Neuronal stem cell (in vitro differentiated cells): Measurements from ENCODE around the gene DIP2B.

Experiments used
- DNase-seq: peaks from one replicate; pipeline ENCODE4 v3.0.0-alpha.2; 2013; ENCODE audit warnings: low spot score
- H2AFZ ChIP-seq: one replicate; pipeline ENCODE4 v1.6.1; 2013; ENCODE audit warnings: mild to moderate bottlenecking, low read length, inconsistent platforms
- H2AK5ac ChIP-seq: 2 replicates; pipeline ENCODE4 v1.6.1; 2013; ENCODE audit warnings: low read depth, mild to moderate bottlenecking, inconsistent platforms, low read length, moderate library complexity, mixed read lengths
- H2BK120ac ChIP-seq: 2 replicates; pipeline ENCODE4 v1.6.1; 2013; ENCODE audit warnings: low read depth, mild to moderate bottlenecking, inconsistent platforms, low read length, moderate library complexity, mixed read lengths
- H2BK12ac ChIP-seq: one replicate; pipeline ENCODE4 v1.6.1; 2013; ENCODE audit warnings: low read length, inconsistent platforms
- H2BK15ac ChIP-seq: 2 replicates; pipeline ENCODE4 v1.6.1; 2013; ENCODE audit warnings: mild to moderate bottlenecking, low read length, inconsistent platforms, mixed read lengths
- H2BK5ac ChIP-seq: one replicate; pipeline ENCODE4 v1.6.1; 2013; ENCODE audit warnings: inconsistent platforms, mild to moderate bottlenecking, low read length, moderate library complexity
- H3K14ac ChIP-seq: one replicate; pipeline ENCODE4 v1.6.1; 2013; ENCODE audit warnings: low read length, inconsistent platforms
- H3K18ac ChIP-seq: 2 replicates; pipeline ENCODE4 v1.6.1; 2013; ENCODE audit warnings: low read length, inconsistent platforms
- H3K23ac ChIP-seq: 2 replicates; pipeline ENCODE4 v1.6.1; 2013; ENCODE audit warnings: low read depth, mild to moderate bottlenecking, mixed read lengths, low read length, inconsistent platforms; ENCODE audit not compliant: poor library complexity
- H3K27ac ChIP-seq: replicated peaks from 3 replicates; pipeline ENCODE4 v1.5.1; 2013; ENCODE audit warnings: low read length, inconsistent platforms
- H3K27me3 ChIP-seq, 3 experiments: 2 replicates each; pipeline ENCODE4 v1.6.1; 2013; ENCODE audit warnings: low read length in 3 of 3, mild to moderate bottlenecking in 2 of 3, inconsistent platforms in 1 of 3, low read depth in 1 of 3, mixed read lengths in 1 of 3, moderate library complexity in 1 of 3; ENCODE audit not compliant: control insufficient read depth in 3 of 3, insufficient read depth in 3 of 3
- H3K36me3 ChIP-seq, 2 donors: replicated peaks in 1 of 2; 2 replicates each; pipeline ENCODE4 v1.6.1; 2013; ENCODE audit warnings: low read length in 2 of 2; ENCODE audit not compliant: control insufficient read depth in 2 of 2, insufficient read depth in 2 of 2
- H3K4ac ChIP-seq: 2 replicates; pipeline ENCODE4 v1.6.1; 2013; ENCODE audit warnings: inconsistent platforms, mild to moderate bottlenecking, low read length, moderate library complexity
- H3K4me1 ChIP-seq, 2 donors: 1 replicate in 1 of 2; 2 replicates in 1 of 2; pipeline ENCODE4 v1.6.1; 2013; ENCODE audit warnings: low read length in 2 of 2, low read depth in 1 of 2; ENCODE audit not compliant: control insufficient read depth in 2 of 2, insufficient read depth in 1 of 2
- H3K4me2 ChIP-seq: one replicate; pipeline ENCODE4 v1.6.1; 2013; ENCODE audit warnings: mild to moderate bottlenecking, low read length, inconsistent platforms; ENCODE audit not compliant: insufficient read depth, poor library complexity, severe bottlenecking
- H3K4me3 ChIP-seq, 2 donors: 2 replicates each; pipeline ENCODE4 v1.5.1; 2013; ENCODE audit warnings: low read length in 2 of 2, mild to moderate bottlenecking in 2 of 2, inconsistent platforms in 1 of 2, moderate library complexity in 1 of 2
- H3K79me1 ChIP-seq: one replicate; pipeline ENCODE4 v1.6.1; 2013; ENCODE audit warnings: low read depth, mild to moderate bottlenecking, inconsistent platforms, low read length, moderate library complexity
- H3K9ac ChIP-seq: one replicate; pipeline ENCODE4 v1.6.1; 2013; ENCODE audit warnings: mild to moderate bottlenecking, low read depth, low read length, inconsistent platforms; ENCODE audit not compliant: poor library complexity
- H3K9me3 ChIP-seq, 2 donors: replicated peaks in 1 of 2; 2 replicates each; pipeline versions ENCODE3 to v1.6.1; 2013; ENCODE audit warnings: low read length in 2 of 2, mild to moderate bottlenecking in 2 of 2, inconsistent platforms in 1 of 2, low read depth in 1 of 2, mixed read lengths in 1 of 2, moderate library complexity in 1 of 2; ENCODE audit not compliant: control insufficient read depth in 2 of 2, insufficient read depth in 1 of 2
- H4K8ac ChIP-seq: one replicate; pipeline ENCODE4 v1.6.1; 2013; ENCODE audit warnings: low read depth, mild to moderate bottlenecking, inconsistent platforms, low read length, moderate library complexity
- H4K91ac ChIP-seq: one replicate; pipeline ENCODE4 v1.6.1; 2013; ENCODE audit warnings: low read length, low read depth, mild to moderate bottlenecking, inconsistent platforms; ENCODE audit not compliant: poor library complexity
- WGBS, 2 donors: extraction: QIAGEN DNeasy Blood & Tissue Kit; methylation state at CpG; one replicate each; pipeline ENCODE4 v1.1.7; 2013; ENCODE audit warnings: missing lambda C conversion rate in 2 of 2, mixed read lengths in 1 of 2; ENCODE audit not compliant: insufficient read length in 2 of 2, insufficient replicate concordance in 1 of 2; ENCODE audit errors: extremely low coverage in 2 of 2; 5-methylcytosine and 5-hydroxymethylcytosine counted together

The DIP2B gene

DNA sequence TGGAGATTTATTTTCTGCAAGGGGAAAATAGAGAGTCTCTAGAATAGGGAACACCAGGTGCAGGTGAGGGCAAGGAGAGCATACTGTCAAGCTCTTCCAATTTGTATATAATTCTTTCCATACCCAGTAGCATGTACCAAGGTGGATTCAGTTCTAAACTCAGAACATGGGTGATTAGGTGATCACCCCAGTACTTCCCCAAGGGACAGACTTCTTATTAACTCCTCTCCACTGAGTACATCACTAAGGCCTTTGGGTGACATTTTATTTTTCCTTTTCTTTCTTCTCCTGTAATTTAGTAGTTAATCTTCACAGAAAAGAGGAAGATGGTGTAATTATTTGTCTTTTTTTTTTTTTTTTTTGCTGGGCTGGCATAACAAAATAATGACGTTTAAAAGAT, 54.2 kb downstream of the DIP2B start:
- Histone ChIP-seq H3K27me3 (no peaks in the 10 kb centered on the region), H2BK5ac (no peak overlapping the region), H3K36me3 (no peaks in the 10 kb centered on the region), H4K8ac (no peak overlapping the region), H3K23ac (no peak overlapping the region), H3K9me3 (no peaks in the 10 kb centered on the region), H3K9ac (no peak overlapping the region), H3K4me3 (no peak overlapping the region), H2BK15ac (no peak overlapping the region), H3K4ac (no peak overlapping the region), H3K27ac (no peak overlapping the region), H3K14ac (no peak overlapping the region), H3K4me1 (no peaks in the 10 kb centered on the region), H3K79me1 (no peaks in the 10 kb centered on the region), H3K18ac (no peak overlapping the region), H2BK120ac (no peak overlapping the region), H2AK5ac (no peak overlapping the region), H2BK12ac (no peak overlapping the region), H3K4me2 (no peak overlapping the region), H4K91ac (no peak overlapping the region), H2AFZ (no peak overlapping the region)
- no CpG with 5 or more reads among the region's 1 CpG for WGBS, 2 donors
- DNase-seq: no peak

DNA sequence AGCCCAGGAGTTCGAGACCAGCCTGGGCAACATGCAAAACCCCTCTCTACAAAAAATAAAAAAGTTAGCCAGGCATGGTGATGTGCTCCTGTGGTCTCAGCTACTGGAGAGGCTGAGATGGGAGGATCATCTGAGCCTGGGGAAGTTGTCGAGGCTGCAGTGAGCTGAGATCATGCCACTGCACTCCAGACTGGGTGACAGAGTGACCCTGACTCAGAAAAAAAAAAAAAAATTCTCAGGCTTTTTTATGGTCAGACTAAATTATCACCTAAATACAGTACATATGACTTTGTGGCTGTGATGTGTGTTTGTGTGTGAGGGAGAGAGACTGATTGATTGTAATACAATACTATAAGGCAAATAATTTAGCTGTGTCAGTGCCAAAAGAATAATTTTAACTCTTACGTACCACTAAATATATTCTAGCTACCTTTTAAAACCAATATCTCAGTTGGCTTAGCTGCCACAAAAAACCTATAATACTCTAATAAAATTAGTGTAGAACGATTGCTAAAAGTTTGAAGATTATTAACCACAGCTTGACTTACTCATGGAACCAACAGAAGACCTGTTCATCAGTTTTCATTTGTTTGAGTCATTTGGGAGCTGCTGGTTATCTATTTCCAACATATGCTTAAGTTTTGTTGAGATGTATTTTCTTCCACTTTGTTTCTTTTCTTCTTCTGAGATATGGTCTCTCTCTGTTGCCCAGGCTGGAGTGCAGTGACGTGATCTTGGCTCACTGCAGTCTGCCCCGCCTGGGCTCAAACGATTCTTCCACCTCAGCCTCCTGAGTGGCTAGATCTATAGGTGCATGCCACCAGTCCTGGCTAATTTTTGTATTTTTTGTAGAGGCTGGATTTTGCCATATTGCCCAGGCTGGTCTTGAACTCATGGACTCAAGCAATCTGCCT, 58.0 kb downstream of the DIP2B start:
- Histone ChIP-seq H3K36me3 (no peaks in the 10 kb centered on the region), H2BK5ac (no peak overlapping the region), H2AK5ac (no peak overlapping the region), H4K91ac (no peak overlapping the region), H3K9me3 (no peaks in the 10 kb centered on the region), H2AFZ (no peak overlapping the region), H3K27me3 (no peaks in the 10 kb centered on the region), H3K9ac (no peak overlapping the region), H3K4me3 (no peak overlapping the region), H3K4me1 (no peaks in the 10 kb centered on the region), H4K8ac (no peak overlapping the region), H2BK12ac (no peak overlapping the region), H3K79me1 (peaks cover 1% of the 10 kb centered on the region), H3K18ac (no peak overlapping the region), H3K23ac (no peak overlapping the region), H3K27ac (no peak overlapping the region), H3K14ac (no peak overlapping the region), H2BK15ac (no peak overlapping the region), H3K4me2 (no peak overlapping the region), H3K4ac (no peak overlapping the region), H2BK120ac (no peak overlapping the region)
- DNase-seq: no peak
- WGBS, 2 donors: no CpG with 5 or more reads among the region's 7 CpGs

DNA sequence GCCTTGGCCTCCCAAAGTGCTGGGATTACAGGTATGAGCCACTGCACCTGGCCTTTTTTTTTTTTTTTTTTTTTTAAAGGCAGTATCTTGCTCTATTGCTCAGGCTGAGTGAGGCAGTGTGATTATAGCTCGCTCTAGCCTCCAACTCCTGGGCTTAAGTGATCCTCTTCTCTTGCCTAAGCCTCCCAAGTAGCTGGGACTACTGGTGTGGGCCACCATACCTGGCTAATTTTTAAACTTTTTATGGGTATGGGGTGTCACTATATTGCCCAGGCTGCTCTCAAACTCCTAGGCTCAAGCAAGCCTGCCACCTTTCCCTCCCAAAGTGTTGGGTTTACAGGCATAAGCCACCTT, 58.6 kb downstream of the DIP2B start:
- peaks cover 1% of the 10 kb centered on the region for H3K79me1 ChIP-seq
- H3K27ac ChIP-seq: no peak overlapping the region
- H4K8ac ChIP-seq: no peak overlapping the region
- peaks cover 0 to 3% of the 10 kb centered on the region in 2 donors for H3K4me1 ChIP-seq
- H3K36me3 ChIP-seq: no peaks in the 10 kb centered on the region
- H2BK120ac ChIP-seq: no peak overlapping the region
- H3K18ac ChIP-seq: no peak overlapping the region
- no peaks in the 10 kb centered on the region for H3K9me3 ChIP-seq
- no peaks in the 10 kb centered on the region for H3K27me3 ChIP-seq
- H2BK5ac ChIP-seq: no peak overlapping the region
- H3K4me3 ChIP-seq: no peak overlapping the region
- H3K4ac ChIP-seq: no peak overlapping the region
- no peak overlapping the region for H3K4me2 ChIP-seq
- DNase-seq: no peak
- no peak overlapping the region for H2AFZ ChIP-seq
- H2BK15ac ChIP-seq: no peak overlapping the region
- H3K9ac ChIP-seq: no peak overlapping the region
- no peak overlapping the region for H4K91ac ChIP-seq
- no CpG with 5 or more reads among the region's 1 CpG for WGBS, 2 donors
- no peak overlapping the region for H2AK5ac ChIP-seq
- no peak overlapping the region for H3K23ac ChIP-seq
- no peak overlapping the region for H2BK12ac ChIP-seq
- no peak overlapping the region for H3K14ac ChIP-seq

DNA sequence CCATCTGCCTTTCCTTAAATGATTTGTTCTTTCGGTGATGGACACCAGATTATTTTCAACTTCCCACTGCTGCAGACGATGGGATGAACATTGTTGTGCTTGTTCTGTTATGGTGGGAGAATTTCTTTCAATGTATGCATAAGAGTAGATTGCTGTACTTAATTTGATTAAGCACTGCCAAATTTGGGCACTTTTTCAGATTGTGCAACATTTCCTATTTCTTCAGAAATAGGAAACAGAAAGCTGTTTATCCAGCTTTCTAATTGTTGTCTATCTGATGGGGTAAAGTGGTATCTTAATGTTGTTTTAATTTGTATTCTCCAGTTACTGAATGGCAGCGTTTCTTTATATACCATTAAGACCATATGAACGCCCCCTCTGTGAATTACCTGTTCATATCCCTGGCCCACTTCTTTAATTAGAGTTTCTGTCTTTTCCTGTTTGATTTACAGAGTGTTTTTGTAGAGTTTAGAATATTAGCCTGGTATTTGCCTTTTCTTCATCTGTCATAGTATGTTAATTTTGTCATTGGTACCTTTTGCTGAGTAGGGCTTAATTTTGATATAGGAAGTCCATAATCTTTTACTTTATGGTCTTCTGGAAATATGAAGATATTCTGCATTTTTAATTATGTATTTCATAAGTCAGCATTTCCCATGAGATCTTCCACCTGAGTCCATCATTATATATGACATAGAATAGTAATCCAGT, 59.6 kb downstream of the DIP2B start:
- Histone ChIP-seq H3K14ac (no peak overlapping the region), H2AFZ (no peak overlapping the region), H3K9me3 (no peaks in the 10 kb centered on the region), H3K4me2 (no peak overlapping the region), H3K36me3 (no peaks in the 10 kb centered on the region), H3K23ac (no peak overlapping the region), H2AK5ac (no peak overlapping the region), H3K27me3 (no peaks in the 10 kb centered on the region), H3K4ac (no peak overlapping the region), H3K4me1 (peaks cover 0 to 5% of the 10 kb centered on the region in 2 donors), H3K4me3 (no peak overlapping the region), H2BK12ac (no peak overlapping the region), H4K91ac (no peak overlapping the region), H2BK15ac (no peak overlapping the region), H3K27ac (no peak overlapping the region), H2BK120ac (no peak overlapping the region), H3K79me1 (peaks cover 1% of the 10 kb centered on the region), H3K18ac (no peak overlapping the region), H2BK5ac (no peak overlapping the region), H4K8ac (no peak overlapping the region), H3K9ac (no peak overlapping the region)
- DNase-seq: no peak
- no CpG with 5 or more reads among the region's 4 CpGs for WGBS, 2 donors
